Measurements from ENCODE around the gene WWC1. TPM values are rescaled to one million over a fixed set of nuclear protein-coding genes. Genes with fewer than 3 reads are reported as not detected.

The WWC1 gene
- total and polyA plus RNA-seq, 9 of the 15 experiments (the other 6 are each of a cell fraction or from before 2014, with no cell fraction given): under 0.01 to 0.54 (median 0.42) TPM; not detected in 6

DNA sequence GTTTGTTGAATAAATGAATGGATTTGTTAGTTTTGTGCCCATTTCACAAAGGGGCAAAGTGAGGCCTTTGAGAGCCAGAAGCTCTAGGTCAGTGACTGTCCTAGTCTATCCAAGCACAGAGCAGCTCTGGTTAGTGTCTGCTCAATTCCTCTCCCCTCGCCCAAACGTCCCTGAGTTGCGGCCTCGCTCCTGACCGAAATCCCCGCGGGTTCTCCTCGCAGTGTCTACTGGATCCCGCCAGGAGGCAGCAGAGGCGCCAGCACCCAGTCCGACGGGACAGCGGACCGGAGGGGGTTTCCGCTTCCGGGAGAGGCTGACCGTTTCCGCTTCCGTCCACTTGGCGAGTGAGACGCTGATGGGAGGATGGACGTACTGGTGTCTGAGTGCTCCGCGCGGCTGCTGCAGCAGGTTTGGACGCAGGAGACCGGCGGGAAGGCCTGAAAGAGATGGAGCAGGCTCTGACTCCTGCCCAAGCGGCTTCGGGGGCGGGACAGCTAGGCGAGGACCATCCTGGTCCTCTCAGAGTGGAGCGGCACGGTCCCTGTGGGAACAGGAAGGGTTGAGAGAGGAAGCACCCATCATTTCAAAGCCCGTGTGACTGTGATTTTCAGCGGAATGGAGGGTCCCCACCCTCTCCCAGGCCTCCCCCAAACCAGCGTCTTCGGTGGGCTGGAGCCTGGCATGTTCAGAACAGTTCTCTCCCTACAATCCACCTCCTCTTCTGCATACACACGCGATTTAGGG is 194.9 kb downstream of the WWC1 start, which contains the start of gene RARS1 (continued):
- TF ChIP-seq HES1 (IDR thresholded peaks at IDR 0.05; ENCODE audit: low read depth): no peak
- TF ChIP-seq KAT2B (IDR thresholded peaks at IDR 0.05; ENCODE audit: low read depth, low read length): no peak
- TF ChIP-seq ZNF174 (CRISPR knock-in tag; IDR thresholded peaks at IDR 0.05): no peak
- no peak for TF ChIP-seq SETDB1 (IDR thresholded peaks at IDR 0.05; ENCODE audit: low read length)
- no peak for TF ChIP-seq ZNF3 (CRISPR knock-in tag; IDR thresholded peaks at IDR 0.05)
- peak; percentile 84 for TF ChIP-seq DIDO1 (tag; IDR thresholded peaks at IDR 0.05; ENCODE audit: low read depth)
- no peak for TF ChIP-seq GMEB1 (CRISPR knock-in tag; IDR thresholded peaks at IDR 0.05)
- TF ChIP-seq ZFP36 (IDR thresholded peaks at IDR 0.05; ENCODE audit: low read depth, low read length, partially characterized antibody): peak; percentile 37
- 0 out of 2 replicates have a peak, but pooled peaks have one; percentile 41 for TF ChIP-seq L3MBTL2 (IDR thresholded peaks at IDR 0.05)
- no peak for TF ChIP-seq ZNF551 (CRISPR knock-in tag; IDR thresholded peaks at IDR 0.05)
- no peak for TF ChIP-seq RAD51 (IDR thresholded peaks at IDR 0.05; ENCODE audit: borderline replicate concordance, low read depth)
- TF ChIP-seq HMGN3 (IDR thresholded peaks at IDR 0.05; ENCODE audit: borderline replicate concordance, extremely low read depth, insufficient read length, low read depth, low read length): no peak
- TF ChIP-seq HLTF (IDR thresholded peaks at IDR 0.05): 0 out of 2 replicates have a peak, but pooled peaks have one; percentile 17
- TF ChIP-seq ZC3H11A (IDR thresholded peaks at IDR 0.05; ENCODE audit: low read depth, low read length): no peak
- TF ChIP-seq TBP (optimal IDR thresholded peaks at IDR 0.05; ENCODE audit: low read depth, low read length): peak; percentile 79
- TF ChIP-seq HDAC8 (tag; IDR thresholded peaks at IDR 0.05): no peak
- no peak for TF ChIP-seq SMARCA4 (IDR thresholded peaks at IDR 0.05)
- TF ChIP-seq SRF (CRISPR knock-in tag; IDR thresholded peaks at IDR 0.05): no peak
- 0 out of 4 replicates have a peak, but pooled peaks of 1 of the 2 experiments have one; percentile 43 for TF ChIP-seq UBTF (IDR thresholded peaks at IDR 0.05; ENCODE audit: borderline replicate concordance in 1 of 2, low read depth in 2 of 2, low read length in 2 of 2)
- no peak for TF ChIP-seq POLR3A (IDR thresholded peaks at IDR 0.05; ENCODE audit: borderline replicate concordance, extremely low read depth, insufficient read depth, insufficient read length)
- TF ChIP-seq ATF4 (CRISPR knock-in tag; IDR thresholded peaks at IDR 0.05): no peak
- no peak for TF ChIP-seq POU5F1 (IDR thresholded peaks at IDR 0.05; ENCODE audit: borderline replicate concordance, low read depth, low read length, partially characterized antibody)

Data from K562 (cell line).